Sigmoid colon (tissue), 4 donors: Measurements from ENCODE around the gene PLEKHH1.

ENCODE experiments used
- EP300 ChIP-seq, 4 donors: sonication (generic); formaldehyde crosslinking; IDR thresholded peaks; one replicate each; pipeline ENCODE4 v1.6.1; 2017; ENCODE audit warnings: antibody characterized with exemption in 4 of 4
- POLR2A ChIP-seq, 2 donors: fragments of 450-650 bp; IDR thresholded peaks; one replicate each; pipeline ENCODE4 v1.6.1; 2016; ENCODE audit warnings: antibody characterized with exemption in 2 of 2, mild to moderate bottlenecking in 2 of 2, moderate library complexity in 2 of 2
- POLR2AphosphoS5 ChIP-seq, 4 donors: sonication (generic); formaldehyde crosslinking; IDR thresholded peaks; one replicate each; pipeline ENCODE4 v1.6.1; 2017; ENCODE audit warnings: antibody characterized with exemption in 4 of 4
- TF ChIP-seq, protein P1 (sequence below), 4 experiments: fragments of 450-650 bp in 3 of 4; fragments of 200-600 bp in 1 of 4; IDR thresholded peaks; one replicate each; pipeline ENCODE4 v1.5.1; 2016 to 2019; ENCODE audit warnings: antibody characterized with exemption in 4 of 4, mild to moderate bottlenecking in 3 of 4, moderate library complexity in 2 of 4

DNA sequence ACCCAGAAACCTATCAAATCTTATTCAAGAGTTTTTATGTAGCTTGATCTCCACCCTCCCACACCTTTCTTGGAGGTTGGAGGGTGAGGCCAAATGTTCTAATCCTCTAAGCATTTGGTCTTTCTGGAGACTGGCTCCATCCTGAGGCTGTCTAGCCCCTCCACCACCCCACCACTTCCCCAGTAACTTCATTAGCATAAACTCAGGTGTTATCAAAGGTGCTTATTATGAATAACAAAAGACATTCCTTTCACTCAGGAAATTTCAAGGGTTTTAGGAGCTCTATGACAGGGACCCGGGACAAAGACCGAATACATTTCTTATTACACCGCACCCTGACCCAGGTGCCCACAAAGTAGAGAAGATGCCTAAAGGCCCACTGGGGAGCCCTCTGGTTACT, 41.8 kb upstream of the PLEKHH1 start:
- TF ChIP-seq, protein P1, sequence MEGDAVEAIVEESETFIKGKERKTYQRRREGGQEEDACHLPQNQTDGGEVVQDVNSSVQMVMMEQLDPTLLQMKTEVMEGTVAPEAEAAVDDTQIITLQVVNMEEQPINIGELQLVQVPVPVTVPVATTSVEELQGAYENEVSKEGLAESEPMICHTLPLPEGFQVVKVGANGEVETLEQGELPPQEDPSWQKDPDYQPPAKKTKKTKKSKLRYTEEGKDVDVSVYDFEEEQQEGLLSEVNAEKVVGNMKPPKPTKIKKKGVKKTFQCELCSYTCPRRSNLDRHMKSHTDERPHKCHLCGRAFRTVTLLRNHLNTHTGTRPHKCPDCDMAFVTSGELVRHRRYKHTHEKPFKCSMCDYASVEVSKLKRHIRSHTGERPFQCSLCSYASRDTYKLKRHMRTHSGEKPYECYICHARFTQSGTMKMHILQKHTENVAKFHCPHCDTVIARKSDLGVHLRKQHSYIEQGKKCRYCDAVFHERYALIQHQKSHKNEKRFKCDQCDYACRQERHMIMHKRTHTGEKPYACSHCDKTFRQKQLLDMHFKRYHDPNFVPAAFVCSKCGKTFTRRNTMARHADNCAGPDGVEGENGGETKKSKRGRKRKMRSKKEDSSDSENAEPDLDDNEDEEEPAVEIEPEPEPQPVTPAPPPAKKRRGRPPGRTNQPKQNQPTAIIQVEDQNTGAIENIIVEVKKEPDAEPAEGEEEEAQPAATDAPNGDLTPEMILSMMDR (IDR thresholded peaks at IDR 0.05): no peak
- TF ChIP-seq POLR2AphosphoS5 (IDR thresholded peaks at IDR 0.05): no peak
- TF ChIP-seq POLR2A (IDR thresholded peaks at IDR 0.05): no peak
- TF ChIP-seq EP300 (IDR thresholded peaks at IDR 0.05): no peak
